Measurements from ENCODE around the gene PCDHGC3.

Gene PCDHGC3

GRCh38 chr5:141506381-141507155 lies 30.8 kb downstream of the PCDHGC3 start:
- in situ Hi-C loops (cut with MboI; ENCODE audit: low sequenced_read_pairs) = no loop called here

- in situ Hi-C loops (cut with MboI; ENCODE audit: low sequenced_read_pairs) = no loop called here
These were observed 31.8 kb downstream of the PCDHGC3 start for GRCh38 chr5:141507387-141508091.

GRCh38 chr5:141508440-141508797 lies 32.7 kb downstream of the PCDHGC3 start:
- in situ Hi-C loops (cut with MboI; ENCODE audit: low sequenced_read_pairs) = no loop called here

GRCh38 chr5:141508798-141509611 lies 33.2 kb downstream of the PCDHGC3 start:
- in situ Hi-C loops (cut with MboI; ENCODE audit: low sequenced_read_pairs) = no loop called here

GRCh38 chr5:141510160-141510559 lies 34.4 kb downstream of the PCDHGC3 start:
- in situ Hi-C loops (cut with MboI; ENCODE audit: low sequenced_read_pairs) = no loop called here

GRCh38 chr5:141510850-141511601 lies 35.3 kb downstream of the PCDHGC3 start:
- in situ Hi-C loops (cut with MboI; ENCODE audit: low sequenced_read_pairs) = no loop called here

- in situ Hi-C loops (cut with MboI; ENCODE audit: low sequenced_read_pairs) = no loop called here
These were observed 36.1 kb downstream of the PCDHGC3 start for GRCh38 chr5:141511771-141512325.

GRCh38 chr5:141512390-141512910 lies 36.7 kb downstream of the PCDHGC3 start:
- in situ Hi-C loops (cut with MboI; ENCODE audit: low sequenced_read_pairs) = no loop called here

GRCh38 chr5:141512911-141513626 lies 37.3 kb downstream of the PCDHGC3 start:
- in situ Hi-C loops (cut with MboI; ENCODE audit: low sequenced_read_pairs) = no loop called here

GRCh38 chr5:141513627-141514329 lies 38.0 kb downstream of the PCDHGC3 start:
- in situ Hi-C loops (cut with MboI; ENCODE audit: low sequenced_read_pairs) = no loop called here

GRCh38 chr5:141514330-141515133 lies 38.8 kb downstream of the PCDHGC3 start:
- in situ Hi-C loops (cut with MboI; ENCODE audit: low sequenced_read_pairs) = no loop called here

GRCh38 chr5:141515141-141515540 lies 39.4 kb downstream of the PCDHGC3 start:
- in situ Hi-C loops (cut with MboI; ENCODE audit: low sequenced_read_pairs) = no loop called here

- in situ Hi-C loops (cut with MboI; ENCODE audit: low sequenced_read_pairs) = no loop called here
These were observed 40.3 kb downstream of the PCDHGC3 start for GRCh38 chr5:141515946-141516671.

GRCh38 chr5:141516672-141517025 lies 40.9 kb downstream of the PCDHGC3 start:
- in situ Hi-C loops (cut with MboI; ENCODE audit: low sequenced_read_pairs) = no loop called here

GRCh38 chr5:141517312-141517711 lies 41.5 kb downstream of the PCDHGC3 start:
- in situ Hi-C loops (cut with MboI; ENCODE audit: low sequenced_read_pairs) = no loop called here

- in situ Hi-C loops (cut with MboI; ENCODE audit: low sequenced_read_pairs) = no loop called here
These were observed 42.3 kb downstream of the PCDHGC3 start for GRCh38 chr5:141517880-141518617.

- in situ Hi-C loops (cut with MboI; ENCODE audit: low sequenced_read_pairs) = no loop called here
These were observed 42.9 kb downstream of the PCDHGC3 start for GRCh38 chr5:141518618-141519015.
